Heart right ventricle (tissue), 16 donors: Measurements from ENCODE around the gene RBM4B. TPM values are rescaled to one million over a fixed set of nuclear protein-coding genes. Genes with fewer than 3 reads are reported as not detected.
A peak's percentile ranks its signal among the peaks of the same experiment; 100 is the strongest.

Source experiments
- ATAC-seq, 8 donors: fragments of 200-7000 bp; cut with Tn5 transposase; one replicate each; pipeline ENCODE4 v1.9.1; 2020; ENCODE audit warnings: mild to moderate bottlenecking in 8 of 8, moderate library complexity in 8 of 8, moderate number of reproducible peaks in 1 of 8
- DNase-seq, 2 donors: peaks; one replicate each; pipeline ENCODE4 v3.0.0-alpha.2; 2020
- H3K27ac ChIP-seq, 10 donors: fragments of 200-600 bp; sonication (generic) in 2 of 10; one replicate each; pipeline versions ENCODE4 v1.5.0 to v1.8.0; 2020 to 2022; ENCODE audit warnings: mild to moderate bottlenecking in 3 of 10
- H3K27me3 ChIP-seq, 7 donors: fragments of 200-600 bp; one replicate each; pipeline ENCODE4 v1.8.0; 2021 to 2022; ENCODE audit warnings: mild to moderate bottlenecking in 2 of 7
- H3K36me3 ChIP-seq, 9 donors: fragments of 200-600 bp; sonication (generic) in 1 of 9; one replicate each; pipeline versions ENCODE4 v1.5.0 to v1.8.0; 2020 to 2022; ENCODE audit warnings: mild to moderate bottlenecking in 2 of 9
- H3K4me1 ChIP-seq, 9 donors: fragments of 200-600 bp; sonication (generic) in 1 of 9; one replicate each; pipeline versions ENCODE4 v1.5.0 to v1.8.0; 2020 to 2022; ENCODE audit warnings: mild to moderate bottlenecking in 4 of 9
- H3K4me3 ChIP-seq, 10 donors: fragments of 200-600 bp; sonication (generic) in 2 of 10; one replicate each; pipeline versions ENCODE4 v1.5.0 to v1.8.0; 2020 to 2022; ENCODE audit warnings: mild to moderate bottlenecking in 7 of 10, moderate library complexity in 2 of 10
- H3K9me3 ChIP-seq, 11 donors: fragments of 200-600 bp in 10 of 11; sonication (generic) in 2 of 11; one replicate each; pipeline versions ENCODE4 v1.5.0 to v1.8.0; 2013 to 2022; ENCODE audit warnings: mild to moderate bottlenecking in 2 of 11, control low read depth in 1 of 11, moderate library complexity in 1 of 11
- WGBS, 2 donors: extraction: QIAGEN DNeasy Blood & Tissue Kit; methylation state at CpG; one replicate each; pipeline ENCODE4 v1.1.7; 2013; ENCODE audit warnings: inconsistent platforms in 1 of 2; 5-methylcytosine and 5-hydroxymethylcytosine counted together
- intact Hi-C, 10 donors: fragments of 100-400 bp; cut with DNase I; formaldehyde crosslinking; loops; one replicate each; pipeline versions ENCODE4 v1.11.1 to v1.14.2; 2022
- polyA plus RNA-seq, 2 donors: library from polyadenylated mRNA; stranded (reverse); fragments of 200-250 nt; gene quantifications; one replicate each; pipeline ENCODE4 v1.2.3, GENCODE V29; 2013
- total RNA-seq, 10 donors: library from RNA; stranded (reverse); fragmentation: NEBNext Ultra II Directional in 3 of 10; extraction: Animal tissue kit (Norgen Biotek cat#: 25700) in 3 of 10; gene quantifications; one replicate each; pipeline versions ENCODE4 v1.2.1 to v1.2.4, GENCODE V29; 2021 to 2023
- TF ChIP-seq, protein P1 (sequence below), 9 donors: fragments of 200-600 bp; sonication (generic) in 2 of 9; IDR thresholded peaks; one replicate each; pipeline versions ENCODE4 v1.5.0 to v1.8.0; 2021 to 2022; ENCODE audit warnings: antibody characterized with exemption in 9 of 9, mild to moderate bottlenecking in 5 of 9, moderate library complexity in 1 of 9
- donor health status: Arrhythmogenic right ventricular cardiomyopathy.
- donor health status: ischemic (EF 13 %, LVEDD 7.1; RV severe dilation, severe dysfunction).
- donor health status: healthy with polysubstance abuse.
- donor health status: DM: no; HTN: yes; CAD: no.
- donor health status: DM: no; HTN: no; CAD: no.
- donor health status: ischemic (EF 25% LVEDD 6.9; RV normal size, moderate dysfunction).
- donor health status: ischemic (EF 25% LVEDD 5.7; RV mildly dilated, moderate dysfunction).
- donor health status: healthy.
- donor health status: DM: yes; HTN: yes; CAD: no.
- donor health status: Ischemic cardiomyopathy.
- donor health status: ischemic (EF 35%, LVEDD 5.7; RV mildly dilated, moderate dysfunction).
- donor health status: nonischemic (EF 11% LVEDD 7.7; RV severe dilation, severe dysfunction).
- donor health status: DM: yes; HTN: yes; CAD: no.
- donor health status: PGD.
- donor health status: ischemic (EF 29% LVEDD 5.4; RV normal size, mild dysfunction).
- donor health status: nonischemic (EF 23%, LVEDD 6.1; RV moderate dilation, normal function).

Gene RBM4B
- total and polyA plus RNA-seq, 12 donors, result 5.7 to 12.6 (median 9.0) TPM

DNA sequence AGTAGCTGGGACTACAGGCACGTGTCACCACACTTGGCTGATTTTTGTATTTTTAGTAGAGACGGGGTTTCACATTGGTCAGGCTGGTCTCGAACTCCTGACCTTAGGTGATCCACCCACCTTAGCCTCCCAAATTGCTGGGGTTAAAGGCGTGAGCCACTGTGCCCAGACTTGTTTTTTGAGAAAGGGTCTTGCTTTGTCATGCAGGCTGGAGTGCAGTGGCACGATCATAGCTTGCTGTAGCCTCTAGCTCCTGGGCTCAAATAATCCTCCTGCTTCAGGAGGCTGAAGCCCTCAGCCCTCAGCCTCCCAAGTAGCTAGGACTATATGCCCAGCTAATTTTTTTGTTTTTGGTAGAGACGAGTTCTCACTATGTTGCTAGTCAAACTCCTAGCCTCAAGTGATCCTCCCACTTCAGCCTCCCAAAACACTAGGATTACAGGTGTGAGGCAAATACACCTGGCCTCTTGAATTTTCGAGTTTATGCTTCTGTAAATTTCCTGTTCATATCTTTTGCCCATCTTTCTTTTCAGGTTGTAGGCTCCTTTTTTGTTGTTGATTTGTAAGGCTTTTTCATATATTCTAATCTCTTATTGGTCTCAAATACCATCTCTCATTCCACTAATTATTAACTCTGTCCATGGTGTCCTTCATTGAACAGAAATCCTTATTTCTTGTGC, 3.4 kb upstream of the RBM4B start:
- Histone ChIP-seq H3K27me3 (no peaks in the 10 kb centered on the region), H3K4me3 (no peak overlapping the region), H3K27ac (no peak overlapping the region), H3K9me3 (no peaks in the 10 kb centered on the region), H3K4me1 (peaks cover 4 to 23% (median 11%) of the 10 kb centered on the region in 9 donors), H3K36me3 (peaks cover 0 to 5% (median 0%) of the 10 kb centered on the region in 9 donors)
- WGBS, 2 donors, result 91 to 96% methylated on average over 7 of the region's 7 CpGs
- ATAC-seq (no peak), DNase-seq (no peak)
- intact Hi-C loops, result loop anchor here in 3 of 10 donors (10.0 kb wide), 2 partner anchors 266 to 276 kb away; no protein-coding TSS in a partner anchor
- TF ChIP-seq, protein P1, sequence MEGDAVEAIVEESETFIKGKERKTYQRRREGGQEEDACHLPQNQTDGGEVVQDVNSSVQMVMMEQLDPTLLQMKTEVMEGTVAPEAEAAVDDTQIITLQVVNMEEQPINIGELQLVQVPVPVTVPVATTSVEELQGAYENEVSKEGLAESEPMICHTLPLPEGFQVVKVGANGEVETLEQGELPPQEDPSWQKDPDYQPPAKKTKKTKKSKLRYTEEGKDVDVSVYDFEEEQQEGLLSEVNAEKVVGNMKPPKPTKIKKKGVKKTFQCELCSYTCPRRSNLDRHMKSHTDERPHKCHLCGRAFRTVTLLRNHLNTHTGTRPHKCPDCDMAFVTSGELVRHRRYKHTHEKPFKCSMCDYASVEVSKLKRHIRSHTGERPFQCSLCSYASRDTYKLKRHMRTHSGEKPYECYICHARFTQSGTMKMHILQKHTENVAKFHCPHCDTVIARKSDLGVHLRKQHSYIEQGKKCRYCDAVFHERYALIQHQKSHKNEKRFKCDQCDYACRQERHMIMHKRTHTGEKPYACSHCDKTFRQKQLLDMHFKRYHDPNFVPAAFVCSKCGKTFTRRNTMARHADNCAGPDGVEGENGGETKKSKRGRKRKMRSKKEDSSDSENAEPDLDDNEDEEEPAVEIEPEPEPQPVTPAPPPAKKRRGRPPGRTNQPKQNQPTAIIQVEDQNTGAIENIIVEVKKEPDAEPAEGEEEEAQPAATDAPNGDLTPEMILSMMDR (IDR thresholded peaks at IDR 0.05), result no peak

DNA sequence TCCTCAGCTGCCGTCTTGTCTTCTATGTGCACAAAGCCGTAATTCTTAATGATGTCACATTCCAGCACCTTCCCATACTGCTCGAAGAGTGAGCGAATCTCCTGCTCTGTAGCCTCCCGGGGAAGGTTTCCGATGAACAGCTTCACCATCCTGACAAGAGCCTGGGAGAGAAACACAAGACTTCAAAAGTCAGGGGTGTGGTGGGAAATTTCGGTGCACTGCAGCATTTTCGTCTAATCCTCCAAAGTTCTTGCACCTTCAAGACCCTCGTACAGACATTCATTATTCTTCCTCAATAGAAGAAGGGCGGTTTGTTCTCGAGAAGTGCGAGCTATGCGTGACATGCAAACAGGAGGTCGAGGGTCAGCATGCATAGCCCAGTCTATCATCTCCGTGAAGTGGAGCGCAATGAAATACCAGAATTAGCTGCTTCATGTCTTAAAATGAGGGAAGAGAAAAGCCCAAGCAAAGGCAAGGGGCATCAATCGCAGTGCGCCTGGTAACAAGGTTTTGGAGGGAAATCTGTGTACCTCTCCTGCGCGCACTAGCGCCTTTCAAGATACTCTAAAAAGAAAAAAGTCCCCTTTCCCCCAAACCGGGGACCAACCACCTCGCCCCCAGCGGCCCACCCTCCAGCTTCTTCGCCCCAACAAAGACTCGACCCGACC, 622 bp downstream of the RBM4B start:
- H3K9me3 ChIP-seq, result no peaks in the 10 kb centered on the region
- H3K27me3 ChIP-seq, result no peaks in the 10 kb centered on the region
- intact Hi-C loops, result loop anchor here in 7 of 10 donors (1.0 to 5.0 kb wide), 9 partner anchors 35 to 270 kb away; partner anchors contain the start of genes RBM14 (in 2 of the 7), RBM4 (in 2 of the 7), CCDC87 (in 1 of the 7) and CCS (in 1 of the 7)
- H3K36me3 ChIP-seq, result peaks cover 0 to 6% (median 0%) of the 10 kb centered on the region in 9 donors
- peak overlapping the region; percentile 52 to 94 (median 72) for H3K4me3 ChIP-seq
- peak overlapping the region; percentile 86 to 98 (median 92) for H3K27ac ChIP-seq
- DNase-seq (no peak), ATAC-seq (no peak)
- WGBS, 2 donors, result 8% methylated on average over 25 to 27 of the region's 27 CpGs
- H3K4me1 ChIP-seq, result peaks cover 7 to 59% (median 38%) of the 10 kb centered on the region in 9 donors
- TF ChIP-seq, protein P1 (IDR thresholded peaks at IDR 0.05), result no peak

DNA sequence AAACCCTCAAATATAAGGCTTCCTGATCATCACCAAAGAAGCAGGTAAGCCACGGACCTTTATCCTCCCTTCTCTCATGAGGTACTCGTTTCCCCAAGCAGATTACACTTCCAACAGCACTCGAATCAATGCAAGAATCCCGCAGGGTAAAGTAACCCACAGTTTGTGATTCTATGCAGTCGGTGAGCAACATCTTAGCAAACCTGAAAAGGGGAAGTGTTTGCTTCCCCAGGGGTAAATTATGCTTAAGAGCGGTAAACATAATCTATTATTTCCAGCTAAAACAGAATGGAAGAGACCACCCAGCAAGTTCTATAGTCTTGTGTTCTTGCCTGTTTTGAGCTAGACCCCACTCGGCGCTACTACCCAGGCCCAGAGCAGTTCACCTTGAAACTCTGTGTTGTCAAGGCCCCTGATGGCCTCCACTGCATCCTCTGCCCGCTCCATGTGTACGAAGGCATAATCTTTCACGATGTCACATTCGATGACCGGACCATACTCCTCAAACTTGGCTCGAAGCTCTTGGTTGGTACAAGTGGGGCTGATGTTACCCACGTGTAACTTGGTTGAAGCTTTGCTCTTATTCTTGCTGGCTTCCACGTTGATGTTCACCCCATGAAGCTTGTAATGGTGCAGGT, 1.3 kb downstream of the RBM4B start:
- DNase-seq (no peak), ATAC-seq (no peak)
- 68 to 74% methylated on average over 16 of the region's 16 CpGs for WGBS, 2 donors
- intact Hi-C loops, result loop anchor here in 7 of 10 donors (5.0 kb wide), 8 partner anchors 34 to 269 kb away; partner anchors contain the start of genes RBM4 (in 2 of the 7), CCDC87 (in 1 of the 7), CCS (in 1 of the 7) and RBM14 (in 1 of the 7)
- TF ChIP-seq, protein P1 (IDR thresholded peaks at IDR 0.05), result no peak
- no peaks in the 10 kb centered on the region for H3K27me3 ChIP-seq
- H3K36me3 ChIP-seq, result peaks cover 0 to 6% (median 0%) of the 10 kb centered on the region in 9 donors
- H3K9me3 ChIP-seq, result no peaks in the 10 kb centered on the region
- peaks cover 7 to 59% (median 38%) of the 10 kb centered on the region in 9 donors for H3K4me1 ChIP-seq
- no peak overlapping the region for H3K27ac ChIP-seq
- H3K4me3 ChIP-seq, result peak overlapping the region in 9 of 10 donors; percentile 3 to 94 (median 74)
